Measurements from ENCODE around the gene C20orf96.
"Not testable (repeated sequence)": the region's sequence is repeated elsewhere in the genome, so short reads cannot be mapped to it uniquely, and the experiment has no call there.

Gene C20orf96

DNA sequence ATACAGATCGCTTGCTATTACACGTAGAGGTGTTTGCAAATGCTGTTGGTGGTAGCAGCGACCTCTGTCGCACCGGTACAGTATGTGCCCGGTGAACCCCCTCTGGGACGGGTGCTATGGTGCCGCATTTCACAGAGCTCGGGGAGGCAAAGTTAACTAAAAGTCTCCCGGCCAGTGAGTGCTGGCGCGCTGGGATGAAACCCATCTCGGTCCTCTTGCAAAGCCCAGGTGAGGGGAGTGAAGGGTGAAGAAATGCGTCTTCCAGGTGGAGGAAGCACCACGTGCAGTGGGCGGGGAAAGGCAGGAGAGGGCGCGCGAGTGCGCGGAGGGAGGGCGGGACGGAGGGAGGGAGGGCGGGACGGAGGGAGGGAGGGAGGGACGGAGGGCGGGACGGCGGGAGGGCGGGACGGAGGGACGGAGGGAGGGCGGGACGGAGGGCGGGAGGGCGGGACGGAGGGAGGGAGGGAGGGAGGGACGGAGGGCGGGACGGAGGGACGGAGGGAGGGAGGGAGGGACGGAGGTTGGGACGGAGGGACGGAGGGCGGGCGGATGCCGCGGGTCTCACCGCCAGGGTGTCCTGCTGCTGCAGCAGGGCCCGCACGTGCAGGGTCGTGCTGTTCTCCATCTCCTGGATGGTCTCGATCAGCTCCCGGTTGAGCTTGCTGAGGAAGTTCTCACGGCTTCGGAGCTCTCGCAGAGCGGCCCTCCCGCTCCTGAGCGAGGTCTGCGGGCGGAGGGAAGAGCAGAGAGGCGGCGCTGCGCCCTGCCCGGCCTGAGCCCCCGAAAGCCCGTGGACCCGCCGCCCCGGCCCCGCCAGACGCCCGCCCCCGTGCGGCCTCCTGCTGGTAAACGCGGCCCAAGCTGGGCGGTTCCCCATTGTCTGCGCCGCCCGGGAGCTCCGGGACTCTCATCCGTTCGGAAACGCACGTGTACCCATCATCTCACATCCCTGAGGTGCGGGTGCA is 11.7 kb downstream of the C20orf96 start:
- no peak for DNase-seq (ENCODE audit: low spot score)

DNA sequence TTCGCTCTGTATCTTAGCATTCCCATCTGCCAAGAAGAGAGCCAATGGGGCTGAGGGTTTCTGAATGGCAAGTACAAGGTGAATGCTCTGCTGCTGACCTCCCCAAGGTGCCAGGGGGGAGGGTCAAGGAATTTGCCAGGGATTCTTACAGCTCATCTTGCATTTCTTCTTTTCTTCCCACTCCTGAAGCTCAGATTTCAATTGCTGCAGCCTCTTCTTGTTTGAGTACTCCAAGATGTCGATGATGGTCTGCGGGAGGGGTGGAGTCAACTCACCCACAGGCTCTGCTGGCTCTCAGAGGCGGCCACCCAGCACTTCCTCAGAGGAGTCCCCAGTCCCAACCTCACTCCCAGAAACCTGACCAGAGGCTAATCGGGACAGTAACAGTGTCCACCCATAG is 12.4 kb downstream of the C20orf96 start:
- DNase-seq (ENCODE audit: low spot score) = no peak

DNA sequence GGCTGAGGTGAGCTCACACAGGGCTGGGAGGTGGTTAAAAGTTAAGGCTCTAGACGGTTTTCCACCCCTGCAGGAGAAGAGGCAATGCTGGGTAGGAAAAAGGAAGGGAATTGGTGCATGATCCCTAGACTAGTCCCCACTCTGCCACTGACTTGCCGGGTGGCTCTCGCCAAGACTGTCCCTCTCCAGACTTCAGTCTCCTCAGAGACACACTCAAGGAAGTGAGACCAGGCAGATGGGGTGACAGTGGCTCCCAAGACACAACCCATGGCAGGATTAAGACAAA is 13.1 kb downstream of the C20orf96 start:
- no peak for DNase-seq (ENCODE audit: low spot score)

DNA sequence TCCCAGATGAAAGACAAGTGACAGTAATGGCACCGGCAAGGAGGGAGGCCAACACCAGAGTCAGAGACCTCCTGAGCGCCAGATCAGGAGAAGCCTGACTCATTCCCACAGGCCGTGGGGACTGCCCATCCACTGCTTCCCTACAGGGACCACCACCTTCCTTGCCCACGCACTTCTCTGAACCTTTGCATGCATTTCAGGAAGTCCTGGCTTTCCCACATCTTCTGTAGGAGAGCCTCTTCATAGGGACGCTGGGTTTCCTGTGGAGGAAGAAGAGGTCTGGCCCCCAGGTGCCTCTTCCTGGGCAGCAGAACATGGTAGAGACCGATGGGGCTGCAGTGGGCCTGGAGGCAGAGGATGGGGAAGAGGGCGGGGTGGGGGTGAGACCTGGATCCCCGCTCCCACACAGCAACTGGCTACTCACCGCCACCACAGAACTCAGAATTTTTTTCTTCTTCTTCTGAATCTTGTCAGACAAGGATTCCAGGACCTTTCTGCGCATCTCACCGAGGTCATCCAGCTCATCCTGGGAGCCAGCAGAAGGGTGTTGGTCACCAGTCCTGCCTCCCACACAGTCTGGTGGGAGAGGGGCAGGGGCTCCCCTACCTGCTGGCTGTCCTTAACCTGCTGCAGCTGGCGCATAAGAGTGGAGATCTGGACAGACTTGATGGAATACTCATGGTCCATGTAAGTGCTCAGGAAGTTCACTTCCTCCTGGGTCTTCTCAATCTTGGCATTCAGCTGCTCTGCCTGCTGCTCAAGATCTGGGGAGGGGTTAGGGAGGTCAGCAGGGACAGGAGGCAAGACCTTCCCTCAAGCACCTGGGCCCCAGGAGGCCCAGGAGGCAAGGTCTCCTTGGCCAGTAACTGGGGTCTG is 13.7 kb downstream of the C20orf96 start:
- no peak for DNase-seq (ENCODE audit: low spot score)

DNA sequence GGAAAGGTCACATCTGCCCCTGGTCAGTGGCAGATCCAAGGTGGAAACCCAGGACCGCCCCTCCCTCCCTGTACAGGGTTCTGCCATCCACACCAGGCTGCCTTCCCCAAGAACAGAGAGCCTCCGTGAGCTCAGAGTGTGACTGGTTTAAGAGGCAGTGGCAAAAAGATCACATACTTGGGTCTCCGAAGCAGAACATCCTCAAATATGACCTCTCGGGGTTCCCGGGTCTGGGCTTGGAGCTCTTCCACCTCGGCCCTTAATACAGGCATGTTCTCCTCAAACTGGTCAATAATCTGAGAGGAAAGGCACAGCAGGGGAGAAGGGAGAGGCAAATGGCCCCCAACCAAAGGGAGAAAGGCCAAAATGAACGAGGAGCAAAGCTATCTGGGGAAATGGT is 14.8 kb downstream of the C20orf96 start:
- DNase-seq (ENCODE audit: low spot score) = no peak

DNA sequence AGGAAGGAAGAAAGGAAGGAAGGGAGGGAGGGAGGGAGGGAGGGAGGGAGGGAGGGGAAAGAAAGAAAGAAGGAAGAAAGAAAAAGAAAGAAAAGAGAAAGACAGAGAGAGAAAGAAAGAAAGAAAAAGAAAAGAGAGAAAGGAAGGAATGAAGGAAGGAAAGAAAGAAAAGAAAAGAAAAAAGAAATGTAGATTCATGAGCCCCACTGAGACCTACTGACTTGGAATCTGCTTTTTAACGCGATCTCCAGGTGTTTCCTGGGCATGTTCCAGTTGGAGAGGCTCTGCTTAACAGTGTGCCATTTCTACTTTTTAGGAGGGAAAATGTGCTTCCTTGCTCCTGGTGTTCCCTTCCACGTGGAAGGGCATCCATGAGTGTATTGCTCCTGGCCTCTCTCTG is 16.7 kb downstream of the C20orf96 start:
- no peak for DNase-seq (ENCODE audit: low spot score)

DNA sequence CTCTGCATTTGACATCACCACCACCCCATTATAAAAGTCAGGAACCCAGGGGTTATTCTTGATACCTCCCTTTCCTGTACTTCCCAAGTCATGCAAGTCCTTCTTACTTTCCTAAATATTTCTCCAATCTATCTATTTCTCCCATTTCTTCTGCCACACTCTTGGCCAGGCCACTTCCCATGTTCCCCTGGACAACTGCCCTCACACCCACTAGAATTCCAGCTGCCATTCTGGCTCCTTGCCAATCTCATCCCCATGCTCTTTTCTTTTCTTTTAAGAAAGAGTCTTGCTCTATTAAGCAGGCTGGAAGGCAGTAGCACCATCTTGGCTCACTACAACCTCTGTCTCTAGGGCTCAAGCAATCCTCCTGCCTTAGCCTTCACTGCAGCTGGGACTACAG is 17.8 kb downstream of the C20orf96 start:
- no peak for DNase-seq (ENCODE audit: low spot score)

DNA sequence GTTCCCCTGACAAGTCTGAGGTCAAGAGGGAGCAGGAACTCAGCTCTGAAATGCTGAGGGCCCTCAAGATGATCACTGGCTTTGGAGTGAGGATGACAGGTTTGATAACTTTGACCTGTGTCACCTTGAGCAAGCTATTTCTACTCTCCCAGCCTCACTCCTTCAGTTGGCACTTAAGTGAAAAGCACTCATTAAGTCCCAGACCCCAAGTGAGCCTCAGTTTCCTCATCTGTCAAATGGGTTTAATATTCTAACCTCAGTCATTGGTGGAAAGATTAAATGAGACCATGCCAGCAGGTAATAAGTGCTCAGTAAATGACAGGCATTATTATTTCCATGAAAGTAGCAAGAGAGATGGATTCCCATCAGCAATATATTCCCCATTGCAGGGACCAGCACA is 19.0 kb downstream of the C20orf96 start:
- DNase-seq (ENCODE audit: low spot score) = no peak

DNA sequence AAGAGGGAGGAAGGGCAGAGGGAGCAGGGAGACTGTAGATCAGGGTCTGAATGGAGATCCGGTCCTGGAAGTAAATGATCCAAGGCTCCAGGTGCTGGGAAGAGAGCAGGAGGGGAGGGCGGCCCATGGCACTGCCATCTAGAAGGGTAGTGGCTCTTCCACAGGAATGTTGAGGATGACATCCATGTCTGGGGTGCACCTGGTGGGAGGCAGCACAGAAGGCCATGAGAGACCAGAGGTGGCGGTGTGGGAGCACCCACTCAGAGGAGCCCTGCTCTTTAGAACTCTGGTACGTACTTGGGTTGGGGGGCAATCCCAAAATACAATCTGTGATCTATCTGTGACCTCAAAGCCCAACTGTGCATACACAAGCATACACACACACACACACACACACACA is 19.5 kb downstream of the C20orf96 start:
- DNase-seq (ENCODE audit: low spot score) = no peak

DNA sequence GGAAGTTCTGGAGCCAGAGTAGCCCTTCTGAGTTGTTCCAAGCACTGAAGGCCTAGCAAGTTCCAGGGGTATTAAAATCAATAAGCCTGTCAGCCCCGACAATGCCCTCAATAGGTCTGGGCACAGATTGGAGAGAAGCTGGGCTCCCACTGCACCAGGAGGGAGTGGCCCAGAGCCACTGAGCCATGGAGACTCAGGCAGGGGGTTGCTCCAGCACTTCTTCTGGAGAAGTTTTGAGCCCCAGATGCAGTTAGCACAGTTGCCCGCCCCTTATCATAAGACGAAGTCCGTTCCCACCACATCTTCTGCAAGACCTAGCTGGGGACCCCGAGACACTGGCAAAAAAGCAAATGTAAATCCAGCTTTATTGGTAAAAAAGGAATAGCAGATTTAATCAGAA is 20.0 kb downstream of the C20orf96 start:
- no peak for DNase-seq (ENCODE audit: low spot score)

DNA sequence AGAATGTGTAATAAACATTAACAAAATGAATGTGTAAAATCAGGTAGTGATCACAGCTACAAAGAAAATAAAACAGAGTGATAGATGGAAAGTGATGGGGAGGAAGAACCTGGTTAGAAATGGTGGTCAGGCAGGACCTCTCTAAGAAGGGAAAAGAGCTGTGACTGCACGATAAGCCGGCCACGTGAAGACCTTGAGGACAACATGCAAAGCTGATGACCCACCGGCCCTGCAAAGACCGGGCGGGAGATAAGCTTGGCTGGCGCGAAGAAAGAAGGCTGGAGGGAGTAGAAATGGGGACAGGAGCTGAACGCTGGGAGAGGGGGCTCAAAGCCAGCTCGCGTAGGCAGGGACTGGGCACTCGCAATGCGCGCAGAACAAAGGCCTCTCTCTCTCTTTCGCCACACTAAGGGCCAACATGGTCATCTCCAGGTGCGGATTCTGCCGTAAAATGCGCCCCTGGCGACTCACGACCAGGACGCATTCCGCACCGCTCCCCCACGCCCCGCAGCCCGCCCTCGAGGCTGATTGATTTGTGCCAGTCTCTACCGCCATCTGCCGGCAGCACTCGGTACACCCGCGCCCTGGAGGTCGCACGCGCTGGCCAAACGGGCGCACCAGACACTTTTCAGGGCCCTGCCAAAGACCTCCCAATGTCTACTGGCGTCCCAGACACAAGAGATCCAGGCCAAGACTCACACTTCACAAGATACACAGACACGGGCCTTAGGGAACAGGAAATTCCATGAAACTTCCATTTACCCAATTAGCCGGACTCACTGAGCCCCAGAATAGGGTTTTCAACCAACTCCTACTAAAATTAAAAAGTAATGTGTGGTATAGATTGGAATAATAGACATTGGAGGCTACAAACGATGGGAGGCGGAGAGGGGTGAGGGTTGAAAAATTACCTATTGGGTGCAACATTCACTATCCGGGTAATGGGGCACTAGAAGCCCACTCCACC is 23.7 kb downstream of the C20orf96 start:
- DNase-seq (ENCODE audit: low spot score) = peak; percentile 68

DNA sequence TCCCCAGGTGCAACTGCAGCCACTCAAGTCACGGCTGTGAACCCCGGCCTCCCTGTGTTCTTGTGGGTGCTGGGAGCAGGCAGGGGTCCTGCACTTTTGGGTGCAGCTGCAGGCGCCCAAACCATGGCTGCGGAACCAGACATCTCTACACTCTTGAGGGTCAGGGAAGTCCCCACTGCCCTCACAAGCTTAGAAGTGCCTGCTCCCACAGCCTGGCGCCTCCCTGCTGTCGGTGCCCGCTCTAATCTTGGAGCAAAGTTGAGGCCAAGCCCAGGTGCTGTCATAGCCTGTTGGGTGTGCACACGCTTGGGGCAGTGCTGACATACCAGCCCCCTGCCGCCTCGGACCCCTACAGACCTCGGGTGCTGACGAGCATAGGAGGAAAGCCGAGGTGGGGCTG is 26.8 kb downstream of the C20orf96 start:
- no peak for DNase-seq (ENCODE audit: low spot score)

DNA sequence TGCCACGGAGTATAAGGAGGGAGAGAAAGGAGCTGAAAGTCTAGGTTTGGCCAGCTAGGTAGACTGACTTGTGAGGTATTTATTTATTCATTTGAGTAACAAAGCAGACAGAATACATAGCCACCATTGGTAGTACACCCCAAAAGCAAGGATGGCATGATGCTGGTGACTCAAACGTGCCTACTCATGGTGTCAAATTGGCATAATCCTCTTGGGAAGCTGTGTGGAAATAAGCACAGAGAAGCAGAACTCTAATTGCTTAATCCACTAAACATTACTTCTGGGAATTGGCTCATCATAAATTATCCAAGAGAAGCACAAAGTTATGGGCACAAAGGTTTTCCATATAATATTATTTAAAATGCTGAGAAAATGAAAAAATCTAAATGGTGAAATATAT is 30.6 kb downstream of the C20orf96 start:
- no peak for DNase-seq (ENCODE audit: low spot score)

DNA sequence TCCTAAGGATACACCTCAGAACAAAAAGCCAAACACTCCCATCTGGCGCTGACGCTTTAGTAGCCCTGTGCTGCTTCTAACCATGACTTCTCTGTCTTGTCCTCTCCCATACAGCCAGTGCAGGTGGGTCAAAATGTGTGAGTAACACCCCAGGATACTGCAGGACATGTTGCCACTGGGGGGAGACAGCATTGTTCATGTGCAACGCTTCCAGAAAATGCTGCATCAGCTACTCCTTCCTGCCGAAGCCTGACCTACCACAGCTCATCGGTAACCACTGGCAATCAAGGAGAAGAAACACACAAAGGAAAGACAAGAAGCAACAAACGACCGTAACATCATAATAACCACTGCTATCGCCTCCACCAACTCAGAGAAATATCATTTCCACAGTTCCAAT is 31.6 kb downstream of the C20orf96 start:
- DNase-seq (ENCODE audit: low spot score) = no peak

DNA sequence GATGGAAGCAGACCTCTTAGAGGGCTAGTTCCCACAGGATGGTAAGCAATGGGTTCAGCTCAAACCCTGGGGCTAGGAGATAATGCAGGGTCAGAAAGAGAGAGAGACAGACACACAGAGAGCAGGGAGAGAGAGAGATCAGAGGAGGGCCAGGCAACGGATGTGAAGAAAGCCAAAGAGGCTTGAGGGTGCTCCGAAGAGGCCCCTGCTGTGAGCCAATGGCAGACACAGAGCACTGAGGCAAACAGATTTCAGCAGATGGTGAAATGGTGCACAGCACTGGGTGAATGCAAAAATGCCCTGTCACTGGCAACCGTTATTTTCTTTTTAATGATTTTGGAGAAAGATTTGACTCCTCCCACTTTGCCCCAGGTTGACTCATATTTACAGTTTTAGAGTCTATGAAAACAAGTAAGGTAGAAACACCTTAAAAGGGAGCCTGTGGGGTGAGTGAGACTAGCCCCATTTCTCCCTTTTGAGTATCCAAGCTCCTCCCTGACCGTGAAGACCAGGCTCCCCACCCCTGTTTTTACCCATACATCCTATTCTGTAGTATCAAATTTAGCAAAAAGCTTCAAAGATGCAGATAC is 32.2 kb downstream of the C20orf96 start:
- DNase-seq (ENCODE audit: low spot score) = no peak

DNA sequence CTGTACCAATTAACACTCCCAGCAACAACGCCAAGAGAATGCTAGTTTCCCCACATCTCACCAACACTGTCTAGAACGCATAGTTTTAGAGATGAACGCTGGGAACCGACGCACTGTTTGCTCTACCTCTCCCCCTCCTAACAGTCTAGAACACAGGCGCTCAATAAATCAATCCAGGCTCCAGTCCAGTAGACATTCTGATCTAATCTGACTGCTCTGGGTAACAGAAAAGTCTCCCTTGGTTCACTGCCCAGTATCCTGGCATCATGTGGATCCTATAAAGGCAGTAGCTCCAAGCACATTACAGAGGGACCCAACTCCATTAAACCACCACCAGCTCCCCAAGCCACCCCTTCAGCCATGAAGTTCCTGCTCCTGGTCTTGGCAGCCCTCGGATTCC is 33.1 kb downstream of the C20orf96 start, which contains the start of gene DEFB132:
TSS of gene DEFB132 (plus strand) at position 306 of the 400 bp plus-strand sequence. CDS start at position 361, 55 bp downstream.
- no peak for DNase-seq (ENCODE audit: low spot score)

DNA sequence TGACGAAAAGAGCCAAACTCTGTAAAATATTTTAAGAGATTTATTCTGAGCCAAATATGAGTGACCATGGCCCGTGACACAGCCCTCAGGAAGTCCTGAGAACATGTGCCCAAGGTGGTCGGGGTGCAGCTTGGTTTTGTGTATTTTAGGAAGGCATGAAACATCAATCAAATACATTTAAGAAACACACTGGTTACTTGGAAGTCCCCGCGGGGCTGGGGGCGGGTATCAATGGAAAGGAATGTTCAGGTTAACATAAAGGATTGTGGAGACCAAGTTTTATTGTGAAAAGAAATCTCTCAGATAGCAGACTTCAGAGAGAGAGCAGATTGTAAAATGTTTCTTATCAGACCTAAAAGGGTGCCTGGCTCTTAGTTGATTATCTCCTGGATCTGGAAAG is 37.1 kb downstream of the C20orf96 start:
- not testable (repeated sequence) for DNase-seq (ENCODE audit: low spot score)

DNA sequence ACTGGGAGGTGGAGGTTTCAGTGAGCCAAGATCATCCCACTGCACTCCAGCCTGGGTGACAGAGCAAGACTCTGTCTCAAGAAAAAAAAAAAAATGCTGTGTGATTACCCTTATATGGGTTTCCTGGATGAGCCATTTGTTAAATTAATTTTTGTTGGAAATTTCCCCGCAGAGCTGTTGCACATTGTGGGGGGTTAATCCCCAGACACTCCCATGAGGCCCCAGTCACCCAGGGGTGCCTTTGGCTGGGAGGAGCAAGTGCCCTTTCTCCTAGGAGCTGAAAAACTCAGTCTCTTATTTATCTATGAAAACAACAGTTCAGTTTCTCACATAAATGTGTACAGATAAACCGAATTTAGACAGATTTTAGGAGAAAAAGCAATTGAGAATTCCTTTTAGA is 37.7 kb downstream of the C20orf96 start:
- no peak for DNase-seq (ENCODE audit: low spot score)

DNA sequence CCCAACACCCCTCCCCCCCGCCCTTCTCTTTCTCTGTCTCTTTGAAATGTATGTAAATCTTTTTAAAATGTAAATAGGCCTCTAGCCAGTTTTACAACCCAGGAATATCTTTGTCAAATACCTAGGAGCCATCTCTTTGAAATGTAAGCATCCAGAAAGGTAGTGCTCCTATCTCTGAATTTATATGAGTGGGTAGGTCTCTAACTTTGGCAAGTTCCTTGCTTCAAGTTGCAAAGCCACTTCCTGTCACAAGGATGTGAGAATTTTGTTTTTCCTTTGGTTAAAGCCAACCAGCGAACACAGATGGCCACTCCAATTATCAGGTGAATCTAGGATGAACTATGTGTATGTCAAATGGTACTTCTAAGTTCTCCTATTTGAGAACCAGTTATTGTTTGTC is 39.2 kb downstream of the C20orf96 start:
- no peak for DNase-seq (ENCODE audit: low spot score)

DNA sequence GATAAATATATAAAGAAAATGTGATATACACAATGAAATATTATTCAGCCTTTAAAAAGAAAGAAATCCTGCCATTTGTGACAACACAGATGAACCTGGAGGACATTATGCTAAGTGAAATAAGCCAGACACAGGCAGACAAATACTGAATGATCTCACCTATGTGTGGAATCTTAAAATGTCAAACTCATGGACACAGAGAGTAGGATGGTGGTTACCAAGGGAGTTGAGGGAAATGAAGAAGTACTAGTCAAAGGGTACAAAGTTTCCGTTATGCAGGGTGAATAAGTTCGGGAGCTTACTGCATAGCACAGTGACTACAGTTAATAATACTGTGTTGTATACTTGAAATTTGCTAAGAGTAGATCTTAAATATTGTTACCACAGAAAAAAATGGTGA is 47.6 kb downstream of the C20orf96 start:
- no peak for DNase-seq (ENCODE audit: low spot score)

DNA sequence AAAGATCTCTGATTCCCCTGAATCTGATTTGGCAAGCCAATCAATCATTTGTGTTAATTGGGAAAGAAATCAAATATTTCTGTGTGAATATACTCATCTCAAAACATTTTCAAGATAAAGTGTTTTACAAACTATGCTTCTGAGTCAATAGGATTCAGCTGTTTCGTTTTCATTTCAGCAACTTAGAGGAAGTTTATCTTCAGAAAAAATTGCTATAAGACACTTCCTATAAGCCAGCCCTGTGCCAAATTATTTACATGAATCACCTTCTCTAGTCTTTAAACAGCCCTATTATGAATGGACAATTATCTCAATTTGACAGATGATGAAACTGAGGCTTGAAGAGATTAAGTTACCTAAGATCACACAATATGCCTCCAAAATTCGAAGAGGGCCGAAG is 52.6 kb downstream of the C20orf96 start:
- no peak for DNase-seq (ENCODE audit: low spot score)

DNA sequence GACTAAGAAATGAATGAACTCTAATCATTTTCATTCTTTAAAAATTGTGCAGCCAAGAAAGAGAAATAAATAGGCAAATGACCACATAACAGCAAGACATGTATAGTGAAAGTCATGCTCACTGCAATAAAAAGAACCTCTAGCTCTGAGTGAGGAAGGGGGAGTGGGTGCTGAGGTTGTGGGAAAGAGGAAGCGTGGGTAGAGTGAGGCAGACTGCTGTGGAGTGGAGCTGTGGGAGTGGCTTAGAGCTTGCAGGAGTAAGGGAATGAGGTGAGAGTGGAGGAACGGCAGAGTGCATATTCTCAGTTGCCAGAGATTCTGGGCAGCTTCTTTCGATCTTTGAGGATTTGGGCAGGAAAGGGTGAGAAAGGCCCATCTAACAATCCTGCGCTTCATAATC is 53.1 kb downstream of the C20orf96 start:
- no peak for DNase-seq (ENCODE audit: low spot score)
